Head of caudate nucleus (tissue), 42 donors: ENCODE results near the gene SNX21.
A peak's percentile ranks its signal among the peaks of the same experiment; 100 is the strongest.

Experiments used
- DNase-seq, 42 donors: peaks; one replicate each; pipeline versions ENCODE4 v3.0.0 to v3.0.0-alpha.2; 2020 to 2021; ENCODE audit warnings: mixed read lengths in 7 of 42
- intact Hi-C: fragments of 100-400 bp; cut with DNase I; formaldehyde crosslinking; loops from one replicate; pipeline ENCODE4 v1.15.0; 2022

SNX21 gene

DNA sequence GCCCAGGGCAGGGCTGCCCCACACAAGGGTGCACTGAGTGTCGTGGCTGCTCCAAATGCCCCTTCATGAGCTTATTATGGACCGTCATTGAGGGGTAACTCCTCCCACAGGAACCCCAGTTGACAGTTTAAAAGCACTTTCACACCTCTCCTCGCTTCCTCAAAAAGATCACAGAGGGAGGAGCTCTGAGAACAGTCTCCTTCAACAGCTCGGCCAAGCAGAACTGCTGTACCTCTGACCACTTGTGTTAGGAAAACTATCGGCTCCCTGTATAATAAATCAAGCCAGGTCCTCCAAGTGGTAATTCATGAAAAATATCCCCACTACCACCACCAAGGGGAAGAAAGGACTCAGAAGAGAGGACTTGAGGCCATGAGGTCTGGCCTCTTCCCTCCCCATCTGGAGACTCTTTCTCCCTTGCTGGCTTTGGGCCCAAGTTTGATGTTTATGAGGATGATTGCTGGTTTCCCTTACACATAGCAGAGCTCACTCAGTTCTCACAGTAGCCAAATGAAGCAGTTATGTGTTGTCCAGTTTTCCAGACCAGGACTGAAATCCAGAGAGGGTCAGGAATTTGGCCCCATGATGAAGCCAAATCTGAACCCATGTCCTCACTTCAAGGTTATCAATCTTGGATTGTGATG is 8.7 kb downstream of the SNX21 start:
- intact Hi-C loops: no loop called here
- DNase-seq: no peak

GRCh38 chr20:45843506-45843905 is 9.9 kb downstream of the SNX21 start:
- intact Hi-C loops: no loop called here
- DNase-seq: no peak

GRCh38 chr20:45845452-45845851 is 11.9 kb downstream of the SNX21 start:
- no peak for DNase-seq
- intact Hi-C loops: no loop called here

GRCh38 chr20:45848421-45848820 is 14.8 kb downstream of the SNX21 start:
- intact Hi-C loops: no loop called here
- DNase-seq: no peak

- intact Hi-C loops: no loop called here
- DNase-seq: no peak
Observed at GRCh38 chr20:45848969-45849582, 15.5 kb downstream of the SNX21 start.

- intact Hi-C loops: no loop called here
Observed at GRCh38 chr20:45850238-45850637, 16.6 kb downstream of the SNX21 start.

DNA sequence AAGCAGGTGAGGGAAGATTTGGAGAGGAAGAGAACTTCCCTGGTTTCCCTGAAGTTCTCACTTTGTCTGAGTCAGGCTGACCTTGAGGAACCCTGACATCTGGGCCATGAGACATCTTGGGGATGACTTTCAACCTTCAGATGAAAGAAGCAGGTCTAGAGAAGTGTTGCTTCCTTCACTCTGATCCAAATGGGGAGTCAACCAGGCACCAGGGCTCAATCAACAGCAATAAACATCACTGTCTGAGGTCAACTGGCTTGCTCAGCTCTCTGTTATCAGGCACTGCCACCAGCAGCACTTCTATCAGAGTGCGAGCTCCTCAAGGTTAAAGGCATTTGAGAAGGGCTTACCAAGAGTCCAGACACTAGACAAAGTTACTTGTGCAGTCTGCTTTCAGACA is 17.3 kb downstream of the SNX21 start:
- intact Hi-C loops: no loop called here
- DNase-seq: no peak

More at GRCh38 chr20:45850238-45850637, 16.6 kb downstream of the SNX21 start:
- no peak for DNase-seq

- DNase-seq: no peak
- intact Hi-C loops: no loop called here
Observed at GRCh38 chr20:45851501-45851900, 17.9 kb downstream of the SNX21 start.

GRCh38 chr20:45852326-45852725 is 18.7 kb downstream of the SNX21 start:
- intact Hi-C loops: no loop called here

DNA sequence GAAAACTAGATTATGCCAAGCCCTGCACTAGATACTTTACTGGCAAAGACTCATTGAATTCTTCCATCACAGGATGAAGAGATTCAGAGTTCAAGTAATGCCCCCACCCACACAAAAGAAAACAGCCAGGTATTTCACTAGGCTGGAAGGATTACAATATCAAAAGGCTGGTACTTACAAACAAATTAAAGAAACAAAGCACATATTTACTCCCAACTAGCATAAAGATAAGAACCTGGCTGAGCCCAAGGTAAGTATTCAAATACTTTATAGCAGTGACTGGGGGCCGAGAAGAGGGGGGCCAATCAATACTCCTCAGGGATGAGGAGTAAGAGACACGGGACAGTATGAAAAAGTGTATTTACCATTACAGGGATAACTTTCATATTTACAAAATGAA is 19.9 kb downstream of the SNX21 start:
- intact Hi-C loops: no loop called here

More at GRCh38 chr20:45852326-45852725, 18.7 kb downstream of the SNX21 start:
- no peak for DNase-seq

DNA sequence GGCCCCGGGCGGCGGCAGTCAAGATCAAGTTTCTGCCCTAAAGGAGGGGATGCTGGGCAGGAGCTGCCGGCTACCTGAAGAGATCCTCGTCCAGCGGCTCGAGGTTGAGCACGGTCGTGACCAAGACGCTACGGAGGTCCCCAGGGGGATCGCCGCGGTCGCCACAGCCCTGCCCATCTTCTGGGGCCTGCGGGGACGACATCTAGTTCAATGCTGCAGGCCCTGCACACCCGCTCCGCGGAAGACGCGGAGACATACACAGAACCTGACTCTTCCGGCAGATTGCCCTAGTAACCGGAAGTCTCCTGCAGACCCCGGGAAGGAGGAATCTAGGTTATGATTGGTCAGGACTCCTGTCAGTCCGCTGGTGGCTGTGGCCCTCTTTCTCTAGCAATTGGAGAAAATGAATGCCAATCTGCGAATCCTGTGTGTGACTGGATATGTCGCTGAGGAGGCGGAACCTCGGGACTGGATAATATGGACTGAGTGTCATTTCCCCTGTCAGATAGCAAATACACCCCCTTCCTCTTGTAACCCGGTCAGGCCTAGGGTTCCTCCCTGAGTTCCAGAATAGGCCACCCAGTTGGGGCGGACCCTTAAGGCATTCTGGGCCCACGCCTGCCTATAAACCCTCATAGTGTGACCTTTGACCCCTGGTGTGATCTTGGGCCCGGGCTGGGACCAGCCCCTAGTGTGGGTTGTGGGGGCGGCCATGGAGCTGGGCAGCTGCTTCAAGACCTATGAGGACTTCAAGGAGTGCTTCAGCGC is 23.7 kb downstream of the SNX21 start, which contains the start of the genes ACOT8 and ZSWIM3:
ACOT8 (minus strand) TSS at position 279 of the 768 bp plus-strand sequence; CDS start at position 202, 77 bp downstream.
ZSWIM3 (plus strand) TSS at position 501 of the 768 bp plus-strand sequence; CDS start at position 713, 212 bp downstream.
- intact Hi-C loops: no loop called here
- peak; percentile 79 to 100 (median 97) for DNase-seq

More for the DNA sequence above, 19.9 kb downstream of the SNX21 start:
- no peak for DNase-seq

GRCh38 chr20:45857882-45858216 is 24.2 kb downstream of the SNX21 start:
- peak in 6 of 42 donors; percentile 11 to 62 (median 40) for DNase-seq
- intact Hi-C loops: no loop called here

DNA sequence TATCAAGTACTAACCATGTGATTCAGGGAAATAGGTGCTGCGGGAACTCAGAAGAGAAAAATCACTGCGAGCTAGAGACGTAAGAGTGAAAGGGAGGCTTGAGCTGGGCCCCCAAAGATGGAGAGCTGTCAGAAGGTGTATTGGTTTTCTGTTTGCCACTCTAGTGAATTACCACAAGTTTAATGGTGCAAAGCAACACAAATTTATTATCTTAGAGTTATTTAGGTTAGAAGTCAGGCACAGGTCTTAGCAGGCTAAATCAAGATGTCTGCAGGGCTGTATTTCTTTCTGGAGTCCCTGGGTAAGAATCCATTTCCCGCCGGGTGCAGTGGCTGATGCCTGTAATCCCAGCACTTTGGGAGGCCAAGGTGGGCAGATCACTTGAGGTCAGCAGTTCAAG is 26.3 kb downstream of the SNX21 start:
- no peak for DNase-seq
- intact Hi-C loops: no loop called here

DNA sequence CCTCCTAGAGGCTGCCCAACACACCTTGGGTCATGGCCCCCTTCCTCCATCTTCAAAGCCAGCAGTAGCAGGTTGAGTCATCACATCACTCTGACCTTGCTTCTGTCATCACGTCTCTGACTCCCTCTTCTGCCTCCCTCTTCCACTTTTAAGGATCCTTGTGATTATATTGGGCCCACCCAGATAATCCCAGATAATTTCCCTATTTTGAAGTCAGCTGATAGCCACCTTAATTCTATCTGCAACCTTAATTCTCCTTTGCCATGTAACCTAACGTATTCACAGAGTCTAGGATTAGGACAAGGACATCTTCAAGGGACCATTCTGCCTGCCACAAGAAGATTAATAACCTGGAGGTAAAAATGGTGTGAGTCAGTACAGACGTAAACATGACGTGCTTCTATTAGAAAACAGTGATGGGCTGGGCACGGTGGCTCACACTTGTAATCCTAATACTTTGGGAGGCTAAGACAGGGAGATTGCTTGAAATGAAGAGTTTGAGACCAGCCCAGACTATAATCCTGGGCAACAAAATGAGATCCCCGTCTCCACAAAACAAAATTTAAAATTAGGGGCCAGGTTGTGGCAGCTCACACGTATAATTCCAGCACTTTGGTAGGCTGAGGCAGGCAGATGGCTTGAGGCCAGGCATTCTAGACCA is 27.1 kb downstream of the SNX21 start:
- intact Hi-C loops: no loop called here
- no peak for DNase-seq

- intact Hi-C loops: no loop called here
Observed at GRCh38 chr20:45861221-45862075, 27.8 kb downstream of the SNX21 start.

DNA sequence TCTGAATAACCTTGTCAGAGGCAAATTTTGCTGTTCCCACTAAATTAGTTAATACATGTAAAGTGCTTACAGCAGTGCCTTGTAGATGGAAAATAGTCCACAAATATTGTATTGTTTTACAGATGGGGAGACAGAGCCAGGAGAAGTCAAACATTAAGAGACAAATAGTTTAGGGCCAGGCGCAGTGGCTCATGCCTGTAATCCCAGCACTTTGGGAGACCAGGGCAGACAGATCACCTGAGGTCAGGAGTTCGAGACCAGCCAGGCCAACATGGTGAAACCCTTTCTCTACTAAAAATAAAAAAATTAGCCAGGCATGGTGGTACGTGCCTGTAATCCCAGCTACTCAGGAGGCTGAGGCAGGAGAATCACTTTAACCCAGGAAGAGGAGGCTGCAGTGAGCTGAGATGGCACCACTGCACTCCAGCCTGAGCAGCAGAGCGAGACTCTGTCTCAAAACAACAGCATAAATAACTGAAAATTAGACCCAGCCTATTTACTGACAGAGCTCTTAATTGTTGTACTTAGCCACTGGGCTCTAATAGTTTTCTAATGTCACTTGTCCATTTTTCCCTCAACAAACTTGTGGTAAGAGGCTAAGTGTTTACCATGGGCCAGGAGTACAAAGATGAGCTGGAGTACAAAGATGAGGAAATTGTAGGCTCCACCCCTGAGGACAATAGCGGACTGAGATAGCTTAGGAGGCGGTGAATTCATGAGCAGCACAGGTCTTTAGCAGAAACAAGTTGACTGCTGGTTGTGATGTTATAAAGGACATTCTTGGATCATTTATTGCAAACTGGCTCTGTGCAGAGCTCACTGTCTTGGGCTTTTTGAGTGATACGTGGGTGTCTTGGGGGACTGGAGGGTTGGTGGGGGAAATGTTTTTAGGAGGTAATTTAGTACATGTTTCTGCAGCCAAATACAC is 30.2 kb downstream of the SNX21 start:
- intact Hi-C loops: no loop called here
- no peak for DNase-seq

More at GRCh38 chr20:45861221-45862075, 27.8 kb downstream of the SNX21 start:
- no peak for DNase-seq

DNA sequence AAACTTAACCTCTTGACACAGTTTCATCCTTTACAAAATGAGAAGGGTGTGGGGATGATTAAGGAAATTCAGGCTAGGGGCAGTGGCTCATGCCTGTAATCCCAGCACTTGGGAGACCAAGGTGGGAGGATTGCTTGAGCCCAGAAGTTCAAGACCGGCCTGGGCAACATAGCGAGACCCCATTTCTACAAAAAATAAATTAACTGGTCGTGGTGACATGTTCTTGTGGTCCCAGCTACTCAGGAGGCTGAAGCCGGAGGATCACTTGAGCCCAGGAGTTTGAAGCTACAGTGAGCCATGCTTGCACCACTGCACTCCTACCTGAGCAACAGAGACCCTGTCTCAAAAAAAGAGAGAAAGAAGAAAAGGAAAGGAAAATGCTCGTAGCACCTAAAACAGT is 32.9 kb downstream of the SNX21 start:
- intact Hi-C loops: no loop called here
- no peak for DNase-seq
